GM12892 (cell line): Measurements from ENCODE around the gene RPL21.
"Not testable (repeated sequence)": the region's sequence is repeated elsewhere in the genome, so short reads cannot be mapped to it uniquely, and the experiment has no call there.

Experiments
- DNase-seq: peaks from one replicate; pipeline ENCODE4 v3.0.0; 2011; ENCODE audit not compliant: insufficient read length
- FAIRE-seq: peaks from 2 replicates; lab custom pipeline; 2011; peaks lifted over from hg19 to GRCh38; lab: Jason Lieb, UNC
- POLR2A ChIP-seq: IDR thresholded peaks from 2 replicates; pipeline ENCODE4 v1.6.1; 2011; ENCODE audit warnings: low read depth, low read length, control low read depth
- POLR2AphosphoS5 ChIP-seq: IDR thresholded peaks from 2 replicates; pipeline ENCODE4 v1.6.1; 2011; ENCODE audit warnings: low read depth, low read length, control low read depth
- TAF1 ChIP-seq: IDR thresholded peaks from 2 replicates; pipeline ENCODE4 v1.6.1; 2011; ENCODE audit warnings: low read depth, mild to moderate bottlenecking, control low read depth, low read length, borderline replicate concordance

The RPL21 gene

GRCh38 chr13:27293076-27293691, 41.8 kb downstream of the RPL21 start:
- DNase-seq (no peak), FAIRE-seq (peak; percentile 84)
- TF ChIP-seq POLR2A: no peak
- no peak for TF ChIP-seq POLR2AphosphoS5
- no peak for TF ChIP-seq TAF1

DNA sequence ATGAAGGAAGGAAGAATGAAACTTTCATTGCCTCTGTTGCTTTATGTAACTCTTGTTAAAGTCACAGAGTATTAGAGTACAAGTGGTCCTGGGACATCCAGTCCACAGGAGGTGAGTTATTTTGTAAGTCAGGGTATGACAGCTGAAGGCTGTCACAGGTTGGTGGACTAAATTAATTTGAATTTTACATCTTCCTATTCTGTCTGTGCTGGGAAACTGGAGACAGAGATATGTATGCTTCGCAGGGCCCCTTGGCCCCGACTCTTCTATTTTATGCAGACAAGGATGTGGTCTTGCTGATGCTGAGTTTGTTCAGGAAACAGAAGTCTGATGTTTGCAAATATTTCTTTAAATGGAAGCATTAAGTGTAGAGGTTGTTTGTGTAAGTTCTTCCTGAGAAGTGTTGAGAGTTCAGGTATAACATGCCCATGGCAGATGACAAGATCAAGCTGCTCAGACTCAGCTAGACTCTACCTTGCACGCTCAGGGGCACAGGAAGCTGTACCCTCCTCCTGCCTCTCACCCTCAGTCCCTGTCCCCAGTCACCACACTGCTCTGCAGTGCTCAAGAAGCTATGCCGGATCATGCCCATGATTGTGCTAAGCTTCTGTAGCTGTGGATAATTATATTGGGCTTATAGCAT, 42.6 kb downstream of the RPL21 start:
- TF ChIP-seq TAF1: no peak
- no peak for TF ChIP-seq POLR2A
- no peak for TF ChIP-seq POLR2AphosphoS5
- FAIRE-seq (peak; percentile 70), DNase-seq (no peak)

- DNase-seq (no peak), FAIRE-seq (no peak)
- TF ChIP-seq POLR2A: no peak
These were observed 43.7 kb downstream of the RPL21 start for GRCh38 chr13:27295096-27295495.

- TF ChIP-seq TAF1: no peak
- no peak for DNase-seq
- peak; percentile 65 for FAIRE-seq
These were observed 44.3 kb downstream of the RPL21 start for GRCh38 chr13:27295660-27296059.

DNA sequence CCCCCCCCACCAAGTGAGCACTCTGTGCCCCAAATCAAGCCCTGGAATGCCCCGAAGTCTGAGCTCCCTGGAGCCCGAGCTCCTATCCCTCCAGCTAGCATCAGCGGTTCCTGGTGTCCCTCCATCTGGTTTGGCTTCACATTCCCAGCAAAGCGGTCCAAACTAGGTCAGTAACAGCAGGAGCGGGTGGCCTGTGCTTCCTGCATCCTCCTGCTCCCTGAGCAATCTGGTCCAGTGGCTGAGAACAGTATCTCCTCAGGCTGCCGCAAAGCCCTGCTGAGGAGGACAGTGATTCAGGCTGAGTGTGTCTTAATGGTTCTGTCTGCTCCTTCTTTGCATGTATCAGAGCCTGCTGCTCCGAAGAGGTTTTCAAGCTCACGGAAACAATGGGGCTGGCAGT, 45.1 kb downstream of the RPL21 start:
- FAIRE-seq: no peak
- DNase-seq: no peak
- TF ChIP-seq TAF1 (no peak), POLR2A (no peak), POLR2AphosphoS5 (no peak)

DNA sequence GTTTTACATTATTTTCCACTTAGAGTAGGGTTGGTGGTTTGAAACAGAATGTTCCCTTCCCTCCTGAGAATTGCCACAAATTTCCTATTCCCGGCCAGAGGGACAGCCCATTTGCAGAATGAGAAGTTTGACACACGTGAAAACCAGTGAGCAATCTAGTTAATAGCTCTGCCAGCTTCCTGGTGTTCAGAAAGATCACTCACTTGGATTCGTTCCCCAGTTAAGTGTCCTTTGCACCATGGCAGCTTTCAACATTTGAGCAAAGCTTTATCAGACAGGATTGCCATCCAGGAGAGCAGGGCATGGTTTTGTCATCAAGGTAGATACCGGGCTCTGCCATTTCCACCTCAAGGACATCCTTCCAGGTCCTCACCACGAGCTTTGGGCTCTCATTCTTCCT, 47.5 kb downstream of the RPL21 start:
- no peak for FAIRE-seq
- TF ChIP-seq POLR2A (no peak), TAF1 (no peak), POLR2AphosphoS5 (no peak)

GRCh38 chr13:27300406-27300805, 49.0 kb downstream of the RPL21 start:
- FAIRE-seq, DNase-seq: not testable (repeated sequence)

More for the DNA sequence above, 47.5 kb downstream of the RPL21 start:
- DNase-seq: no peak

- TF ChIP-seq POLR2AphosphoS5 (no peak), POLR2A (no peak)
- DNase-seq (no peak), FAIRE-seq (no peak)
These were observed 49.7 kb downstream of the RPL21 start for GRCh38 chr13:27300941-27301586.

DNA sequence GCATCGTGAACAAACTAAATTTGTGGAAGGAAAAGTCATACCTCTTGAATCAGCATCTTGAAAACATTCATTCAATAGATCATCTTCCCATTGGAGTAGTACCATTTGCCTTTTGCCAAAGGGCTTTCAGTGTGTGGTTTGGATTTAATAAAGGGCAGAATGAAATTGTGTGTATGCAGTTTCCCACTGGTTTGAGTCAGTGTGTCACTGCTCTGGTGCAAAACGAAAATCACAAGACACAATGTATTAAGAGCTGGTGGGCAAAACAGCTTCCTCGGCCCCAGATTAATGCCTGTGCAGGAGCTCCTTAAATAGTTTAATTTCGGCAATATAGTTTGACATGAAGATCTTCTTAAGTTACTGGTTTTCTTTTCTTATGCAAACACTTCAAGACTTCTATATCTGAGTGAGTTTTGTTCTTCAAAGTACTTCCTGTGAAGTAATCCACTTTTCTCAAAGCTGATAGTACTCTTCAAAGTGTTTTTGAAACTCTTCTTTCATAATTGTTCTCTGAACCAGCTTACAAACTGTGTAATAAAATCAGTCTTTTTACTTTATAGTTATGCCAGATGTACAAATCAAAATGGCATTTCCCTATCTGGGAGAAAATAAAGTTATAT, 51.4 kb downstream of the RPL21 start:
- no peak for FAIRE-seq
- TF ChIP-seq TAF1: no peak
- TF ChIP-seq POLR2AphosphoS5: no peak
- TF ChIP-seq POLR2A: no peak
- no peak for DNase-seq

DNA sequence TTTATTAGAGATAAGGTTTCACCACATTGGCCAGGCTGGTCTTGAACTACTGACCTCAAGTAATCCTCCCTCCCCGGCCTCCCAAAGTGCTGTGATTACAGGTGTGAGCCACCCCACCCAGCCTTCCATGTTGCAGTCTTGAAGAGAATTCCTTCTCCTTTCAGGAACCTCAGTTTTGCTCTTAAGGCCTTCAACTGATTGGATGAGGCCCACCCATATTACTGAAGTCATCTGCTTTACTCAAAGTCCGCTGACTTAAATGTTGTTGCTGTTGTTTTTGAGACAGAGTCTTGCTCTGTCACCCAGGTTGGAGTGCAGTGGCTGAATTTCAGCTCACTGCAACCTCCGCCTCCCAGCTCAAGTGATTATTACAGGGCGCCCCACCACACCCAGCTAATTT, 52.7 kb downstream of the RPL21 start:
- FAIRE-seq (no peak), DNase-seq (no peak)
- TF ChIP-seq POLR2AphosphoS5 (no peak), POLR2A (no peak), TAF1 (no peak)

GRCh38 chr13:27304611-27305010, 53.3 kb downstream of the RPL21 start:
- TF ChIP-seq TAF1: no peak
- no peak for TF ChIP-seq POLR2AphosphoS5
- no peak for TF ChIP-seq POLR2A
- FAIRE-seq (no peak), DNase-seq (no peak)
